Ishikawa (cell line): ENCODE results near the gene SV2B.

Experiments used
- CEBPB ChIP-seq: IDR thresholded peaks from 2 replicates; pipeline ENCODE4 v1.6.1; 2012
- CREB1 ChIP-seq: IDR thresholded peaks from 2 replicates; pipeline ENCODE4 v1.6.1; 2012; ENCODE audit warnings: low read depth
- EGR1 ChIP-seq: IDR thresholded peaks from 2 replicates; pipeline ENCODE4 v1.6.1; 2012
- EP300 ChIP-seq: IDR thresholded peaks from 2 replicates; pipeline ENCODE4 v1.6.1; 2012; ENCODE audit warnings: borderline replicate concordance
- FOXM1 ChIP-seq: IDR thresholded peaks from 2 replicates; pipeline ENCODE4 v1.6.1; 2012; ENCODE audit warnings: low read depth, borderline replicate concordance
- NFIC ChIP-seq: IDR thresholded peaks from 2 replicates; pipeline ENCODE4 v1.6.1; 2012
- RAD21 ChIP-seq: IDR thresholded peaks from 2 replicates; pipeline ENCODE4 v1.6.1; 2012; ENCODE audit warnings: low read depth
- TAF1 ChIP-seq: IDR thresholded peaks from 2 replicates; pipeline ENCODE4 v1.6.1; 2012; ENCODE audit warnings: low read depth, mild to moderate bottlenecking
- TCF12 ChIP-seq: IDR thresholded peaks from 2 replicates; pipeline ENCODE4 v1.6.1; 2012; ENCODE audit warnings: low read depth
- TEAD4 ChIP-seq: IDR thresholded peaks from 2 replicates; pipeline ENCODE4 v1.6.1; 2012
- USF1 ChIP-seq: IDR thresholded peaks from 2 replicates; pipeline ENCODE4 v1.6.1; 2012
- YY1 ChIP-seq: IDR thresholded peaks from 2 replicates; pipeline ENCODE4 v1.6.1; 2012; ENCODE audit warnings: low read depth
- ZBTB7A ChIP-seq: IDR thresholded peaks from 2 replicates; pipeline ENCODE4 v1.6.1; 2012; ENCODE audit warnings: low read depth
- TF ChIP-seq, protein P1 (sequence below): IDR thresholded peaks from 2 replicates; pipeline ENCODE4 v1.6.1; 2012; ENCODE audit warnings: low read depth, mild to moderate bottlenecking
- TF ChIP-seq, protein P2 (sequence below): IDR thresholded peaks from 2 replicates; pipeline ENCODE4 v1.6.1; 2012

The SV2B gene

GRCh38 chr15:91304786-91305185, 204.7 kb downstream of the SV2B start:
- TF ChIP-seq EGR1 = no peak
- no peak for TF ChIP-seq EP300
- TF ChIP-seq, protein P1, sequence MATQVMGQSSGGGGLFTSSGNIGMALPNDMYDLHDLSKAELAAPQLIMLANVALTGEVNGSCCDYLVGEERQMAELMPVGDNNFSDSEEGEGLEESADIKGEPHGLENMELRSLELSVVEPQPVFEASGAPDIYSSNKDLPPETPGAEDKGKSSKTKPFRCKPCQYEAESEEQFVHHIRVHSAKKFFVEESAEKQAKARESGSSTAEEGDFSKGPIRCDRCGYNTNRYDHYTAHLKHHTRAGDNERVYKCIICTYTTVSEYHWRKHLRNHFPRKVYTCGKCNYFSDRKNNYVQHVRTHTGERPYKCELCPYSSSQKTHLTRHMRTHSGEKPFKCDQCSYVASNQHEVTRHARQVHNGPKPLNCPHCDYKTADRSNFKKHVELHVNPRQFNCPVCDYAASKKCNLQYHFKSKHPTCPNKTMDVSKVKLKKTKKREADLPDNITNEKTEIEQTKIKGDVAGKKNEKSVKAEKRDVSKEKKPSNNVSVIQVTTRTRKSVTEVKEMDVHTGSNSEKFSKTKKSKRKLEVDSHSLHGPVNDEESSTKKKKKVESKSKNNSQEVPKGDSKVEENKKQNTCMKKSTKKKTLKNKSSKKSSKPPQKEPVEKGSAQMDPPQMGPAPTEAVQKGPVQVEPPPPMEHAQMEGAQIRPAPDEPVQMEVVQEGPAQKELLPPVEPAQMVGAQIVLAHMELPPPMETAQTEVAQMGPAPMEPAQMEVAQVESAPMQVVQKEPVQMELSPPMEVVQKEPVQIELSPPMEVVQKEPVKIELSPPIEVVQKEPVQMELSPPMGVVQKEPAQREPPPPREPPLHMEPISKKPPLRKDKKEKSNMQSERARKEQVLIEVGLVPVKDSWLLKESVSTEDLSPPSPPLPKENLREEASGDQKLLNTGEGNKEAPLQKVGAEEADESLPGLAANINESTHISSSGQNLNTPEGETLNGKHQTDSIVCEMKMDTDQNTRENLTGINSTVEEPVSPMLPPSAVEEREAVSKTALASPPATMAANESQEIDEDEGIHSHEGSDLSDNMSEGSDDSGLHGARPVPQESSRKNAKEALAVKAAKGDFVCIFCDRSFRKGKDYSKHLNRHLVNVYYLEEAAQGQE = no peak

- no peak for TF ChIP-seq TAF1
- TF ChIP-seq CREB1 = no peak
- TF ChIP-seq ZBTB7A = no peak
Observed at GRCh38 chr15:91306144-91306543, 206.1 kb downstream of the SV2B start.

DNA sequence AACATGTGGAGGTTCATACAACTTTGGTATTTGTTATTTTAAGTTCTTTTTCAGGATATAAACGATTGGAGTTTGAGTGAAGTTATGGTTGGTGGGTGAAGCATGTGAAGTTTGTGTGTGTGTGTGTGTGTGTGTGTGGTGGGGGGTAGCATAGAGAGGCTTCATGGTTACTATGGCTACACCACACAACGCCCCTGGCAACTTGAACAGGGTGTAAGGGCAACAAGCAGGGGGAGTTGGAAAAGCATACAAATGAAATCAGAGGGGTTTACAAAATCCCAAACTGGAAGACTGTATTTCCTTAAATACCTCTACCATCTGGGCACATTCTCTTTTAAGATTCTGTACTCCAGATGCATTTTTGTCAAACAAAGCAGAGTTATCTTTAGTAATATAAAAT, 207.5 kb downstream of the SV2B start:
- no peak for TF ChIP-seq ZBTB7A
- TF ChIP-seq, protein P2, sequence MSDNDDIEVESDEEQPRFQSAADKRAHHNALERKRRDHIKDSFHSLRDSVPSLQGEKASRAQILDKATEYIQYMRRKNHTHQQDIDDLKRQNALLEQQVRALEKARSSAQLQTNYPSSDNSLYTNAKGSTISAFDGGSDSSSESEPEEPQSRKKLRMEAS = no peak
- no peak for TF ChIP-seq EGR1
- no peak for TF ChIP-seq FOXM1
- no peak for TF ChIP-seq CEBPB
- TF ChIP-seq, protein P1 = no peak
- no peak for TF ChIP-seq EP300
- no peak for TF ChIP-seq RAD21
- TF ChIP-seq TAF1 = no peak
- TF ChIP-seq NFIC = no peak
- TF ChIP-seq YY1 = no peak
- no peak for TF ChIP-seq USF1
- TF ChIP-seq CREB1 = no peak
- no peak for TF ChIP-seq TCF12
- TF ChIP-seq TEAD4 = no peak

DNA sequence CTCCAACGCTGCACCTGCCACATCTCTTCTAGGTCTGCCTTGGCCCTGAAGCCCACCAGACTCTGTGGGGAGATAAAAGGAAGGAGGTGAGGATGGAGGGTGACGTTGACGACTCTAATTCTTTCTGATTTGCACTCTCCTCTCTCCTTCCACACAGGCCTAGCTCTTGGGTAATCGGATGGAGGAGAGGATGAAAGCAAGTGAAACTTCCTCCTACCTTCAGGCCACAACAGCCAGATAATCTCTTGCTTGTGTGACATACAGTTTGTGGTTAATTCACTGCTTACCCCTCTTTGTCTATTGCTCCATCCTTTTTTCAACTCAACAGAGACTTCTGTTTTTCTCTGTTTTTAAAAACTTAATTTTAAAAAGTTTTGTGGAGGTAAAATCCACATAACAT, 208.1 kb downstream of the SV2B start:
- no peak for TF ChIP-seq FOXM1
- TF ChIP-seq ZBTB7A = no peak
- TF ChIP-seq CREB1 = no peak

- TF ChIP-seq NFIC = no peak
- no peak for TF ChIP-seq TCF12
- no peak for TF ChIP-seq CREB1
- no peak for TF ChIP-seq YY1
- TF ChIP-seq CEBPB = no peak
Observed at GRCh38 chr15:91308855-91309254, 208.8 kb downstream of the SV2B start.

DNA sequence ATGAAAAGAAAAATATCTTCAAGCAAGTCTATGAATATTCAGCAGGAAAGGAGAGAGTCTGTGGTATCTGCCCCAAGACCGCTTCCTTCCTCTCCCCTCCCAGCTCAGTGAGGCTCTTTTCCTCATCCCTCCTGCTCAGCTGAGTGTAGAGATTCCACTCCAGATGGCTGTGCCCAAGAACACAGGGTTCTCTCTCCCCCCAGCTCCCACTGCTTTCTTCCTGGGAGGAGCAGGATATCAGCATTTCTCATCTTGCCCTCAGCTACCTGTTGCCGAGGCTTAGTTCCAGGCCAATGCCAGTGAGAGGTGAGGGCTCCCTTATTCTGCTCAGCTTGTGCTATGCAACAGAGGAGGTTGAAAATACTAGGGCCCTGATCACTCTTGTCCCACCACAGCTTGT, 211.9 kb downstream of the SV2B start:
- TF ChIP-seq, protein P2 = no peak
- no peak for TF ChIP-seq USF1
- TF ChIP-seq TEAD4 = no peak
- TF ChIP-seq EP300 = no peak
- no peak for TF ChIP-seq NFIC
- TF ChIP-seq, protein P1 = no peak
- TF ChIP-seq FOXM1 = no peak
- TF ChIP-seq CEBPB = no peak
- TF ChIP-seq ZBTB7A = no peak
